Femur (tissue), 1 donor: ENCODE results near the gene NEAT1.
"Not testable (repeated sequence)": the region's sequence is repeated elsewhere in the genome, so short reads cannot be mapped to it uniquely, and the experiment has no call there.

Source experiments
- DNase-seq: peaks from one replicate; pipeline ENCODE4 v3.0.0-alpha.2; 2017

NEAT1 gene

GRCh38 chr11:65454311-65454695 is 31.7 kb downstream of the NEAT1 start:
- DNase-seq = no peak

DNA sequence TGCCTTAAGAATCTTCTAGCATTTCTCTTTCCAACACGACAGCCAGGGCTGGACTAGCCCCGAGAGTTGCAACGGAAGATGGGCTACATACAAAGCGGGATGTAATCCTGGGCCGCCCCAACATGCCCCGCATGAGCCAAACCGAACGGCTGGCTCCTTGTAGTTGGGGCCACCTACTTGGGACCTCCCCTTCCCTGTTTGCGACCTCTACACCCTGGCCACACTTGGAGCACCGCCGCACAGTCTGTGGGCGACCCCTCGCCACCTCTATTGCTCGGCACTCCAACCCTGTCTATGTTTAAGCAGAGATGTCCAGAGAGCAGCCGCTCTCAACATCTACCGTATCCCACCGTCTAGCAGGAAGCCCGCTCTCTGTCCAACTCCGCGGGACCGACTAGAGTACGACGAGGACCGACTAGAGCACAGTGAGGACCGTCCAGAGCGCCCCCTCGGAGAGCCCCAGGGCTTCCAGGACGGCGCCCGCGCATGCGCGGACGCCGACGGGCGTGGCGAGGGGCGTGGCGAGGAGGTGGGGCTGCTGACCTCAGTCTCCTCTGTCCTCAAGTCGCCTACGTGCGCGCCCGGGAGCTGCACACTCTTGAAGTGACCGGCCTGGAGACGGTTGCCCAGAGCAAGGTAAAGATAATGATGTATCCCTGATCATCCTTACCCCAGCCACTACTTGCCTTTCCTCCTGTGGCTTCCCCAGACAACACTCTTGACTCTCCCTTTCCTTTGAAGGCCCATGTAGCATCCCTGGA is 32.3 kb downstream of the NEAT1 start:
- peak; percentile 95 for DNase-seq

- no peak for DNase-seq
Measured at GRCh38 chr11:65456418-65456817, 33.8 kb downstream of the NEAT1 start.

DNA sequence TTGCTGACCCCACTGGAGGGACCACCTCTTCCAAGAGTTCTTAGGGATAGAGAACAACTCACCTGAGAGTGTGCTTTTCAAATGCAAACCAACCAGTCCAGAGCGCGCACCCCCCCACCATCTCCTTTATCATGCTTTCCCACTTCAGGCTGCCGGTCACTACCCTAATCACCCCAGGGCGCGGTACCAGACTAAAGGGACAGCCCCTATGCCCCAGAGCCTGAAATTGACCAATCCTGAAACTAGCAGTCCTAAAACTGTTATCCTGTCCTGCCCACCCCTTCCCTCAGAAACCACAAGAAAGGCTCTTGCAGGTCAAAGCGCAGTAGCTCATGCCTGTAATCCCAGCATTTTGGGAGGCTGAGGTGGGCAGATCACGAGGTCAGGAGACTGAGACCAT is 37.0 kb downstream of the NEAT1 start:
- no peak for DNase-seq

GRCh38 chr11:65465471-65465870 is 42.9 kb downstream of the NEAT1 start:
- not testable (repeated sequence) for DNase-seq

DNA sequence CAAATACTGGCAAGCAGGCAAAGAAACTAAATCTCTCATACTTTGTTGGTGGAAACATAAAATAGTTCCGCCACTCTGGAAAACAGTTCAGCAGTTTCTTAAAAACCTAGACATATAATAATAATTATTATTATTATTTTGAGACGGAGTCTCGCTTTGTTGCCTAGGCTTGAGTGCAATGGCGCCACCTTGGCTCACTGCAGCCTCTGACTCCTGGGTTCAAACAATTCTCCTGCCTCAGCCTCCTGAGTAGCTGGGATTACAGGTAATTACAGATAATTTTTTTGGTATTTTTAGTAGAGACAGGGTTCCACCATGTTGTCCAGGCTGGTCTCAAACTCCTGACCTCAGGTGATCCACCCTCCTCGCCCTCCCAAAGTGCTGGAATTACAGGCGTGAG is 44.7 kb downstream of the NEAT1 start:
- DNase-seq = not testable (repeated sequence)

GRCh38 chr11:65468874-65469333 is 46.3 kb downstream of the NEAT1 start:
- no peak for DNase-seq

GRCh38 chr11:65470433-65471049 is 47.9 kb downstream of the NEAT1 start:
- no peak for DNase-seq

DNA sequence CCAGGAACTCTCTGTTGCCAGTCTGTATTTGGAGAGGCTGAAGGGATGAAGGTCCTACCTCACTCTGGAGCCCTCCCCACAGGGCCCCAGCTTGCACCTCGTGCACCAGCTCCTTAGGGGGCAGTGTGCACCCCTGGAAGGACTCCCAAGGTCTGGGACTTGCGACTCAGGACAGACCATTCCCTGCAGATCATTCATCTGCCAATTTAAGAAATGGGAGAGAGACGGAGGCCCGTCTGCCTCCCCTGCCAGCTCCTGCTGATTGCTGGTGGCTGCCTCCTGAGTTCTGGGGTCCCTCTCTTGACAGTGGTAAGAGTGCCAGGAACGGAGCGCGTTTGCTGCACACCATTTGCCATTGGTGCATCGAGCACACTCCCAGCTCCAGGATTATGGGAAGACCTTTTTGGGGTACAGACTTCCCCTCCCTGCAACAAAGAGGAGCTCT is 48.9 kb downstream of the NEAT1 start:
- DNase-seq = peak; percentile 68

GRCh38 chr11:65472588-65473277 is 50.1 kb downstream of the NEAT1 start:
- not testable (repeated sequence) for DNase-seq

GRCh38 chr11:65473278-65473860 is 50.8 kb downstream of the NEAT1 start:
- DNase-seq = no peak

DNA sequence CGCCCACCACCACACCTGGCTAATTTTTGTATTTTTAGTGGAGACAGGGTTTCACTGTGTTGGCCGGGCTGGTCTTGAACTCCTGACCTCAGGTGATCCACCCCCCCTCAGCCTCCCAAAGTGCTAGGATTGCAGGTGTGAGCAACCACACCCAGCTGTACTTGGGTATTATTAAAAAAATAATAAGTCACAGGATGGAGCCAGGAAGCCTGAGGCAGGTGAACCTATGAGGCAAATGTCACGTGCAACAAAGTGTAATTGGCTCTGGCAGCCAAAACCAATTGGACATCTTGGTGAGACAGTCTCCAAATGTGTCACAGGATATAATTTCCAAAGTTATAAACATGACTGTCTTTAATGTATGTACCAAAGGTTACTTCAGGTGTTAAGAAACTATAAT is 52.3 kb downstream of the NEAT1 start:
- no peak for DNase-seq

GRCh38 chr11:65476632-65477148 is 54.1 kb downstream of the NEAT1 start:
- peak; percentile 56 for DNase-seq

- DNase-seq = peak; percentile 97
Measured at GRCh38 chr11:65477149-65477965, 54.8 kb downstream of the NEAT1 start.

DNA sequence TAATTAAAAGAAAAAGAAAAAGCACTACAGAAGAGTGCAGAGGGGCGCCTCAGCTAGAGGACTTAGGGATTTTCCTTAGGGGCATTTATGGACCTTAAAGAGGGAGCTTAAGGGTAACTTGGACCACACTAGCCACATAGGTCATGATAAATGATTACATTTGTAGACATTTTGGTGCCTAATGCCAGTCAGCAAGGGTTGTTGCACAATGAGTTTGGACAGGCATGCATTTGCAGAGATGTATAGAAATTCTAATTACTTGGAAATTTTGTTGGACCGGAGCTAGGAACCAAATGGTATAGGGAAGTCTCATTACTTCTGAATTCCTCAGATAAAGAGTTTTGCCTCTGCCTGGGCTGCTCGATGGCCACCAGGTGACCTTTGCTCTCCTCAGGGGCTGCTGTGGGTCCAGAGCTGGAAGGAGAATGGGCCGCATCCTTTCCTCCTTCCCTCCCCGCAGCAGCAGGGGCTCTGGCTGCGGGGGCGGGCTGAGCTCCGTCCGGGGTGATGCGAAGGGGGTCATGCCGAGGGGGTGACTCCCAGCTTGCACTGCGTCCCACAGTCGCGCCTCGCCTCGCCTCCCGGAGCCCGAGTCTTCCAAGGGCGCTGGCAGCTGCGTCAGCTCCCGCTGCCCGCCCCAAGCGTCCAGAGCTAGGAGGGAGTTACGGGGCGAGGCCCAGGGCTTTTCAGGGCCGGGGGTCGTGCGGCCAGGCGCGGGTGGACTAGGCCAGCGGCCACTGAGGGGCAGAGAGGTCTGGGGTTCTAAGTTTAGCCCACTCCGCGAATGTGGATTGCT is 56.0 kb downstream of the NEAT1 start:
- DNase-seq = peak; percentile 58

- peak; percentile 74 for DNase-seq
Measured at GRCh38 chr11:65479184-65480145, 56.9 kb downstream of the NEAT1 start.

GRCh38 chr11:65482306-65482850 is 59.8 kb downstream of the NEAT1 start:
- DNase-seq = no peak

GRCh38 chr11:65485920-65486219 is 63.3 kb downstream of the NEAT1 start:
- no peak for DNase-seq

DNA sequence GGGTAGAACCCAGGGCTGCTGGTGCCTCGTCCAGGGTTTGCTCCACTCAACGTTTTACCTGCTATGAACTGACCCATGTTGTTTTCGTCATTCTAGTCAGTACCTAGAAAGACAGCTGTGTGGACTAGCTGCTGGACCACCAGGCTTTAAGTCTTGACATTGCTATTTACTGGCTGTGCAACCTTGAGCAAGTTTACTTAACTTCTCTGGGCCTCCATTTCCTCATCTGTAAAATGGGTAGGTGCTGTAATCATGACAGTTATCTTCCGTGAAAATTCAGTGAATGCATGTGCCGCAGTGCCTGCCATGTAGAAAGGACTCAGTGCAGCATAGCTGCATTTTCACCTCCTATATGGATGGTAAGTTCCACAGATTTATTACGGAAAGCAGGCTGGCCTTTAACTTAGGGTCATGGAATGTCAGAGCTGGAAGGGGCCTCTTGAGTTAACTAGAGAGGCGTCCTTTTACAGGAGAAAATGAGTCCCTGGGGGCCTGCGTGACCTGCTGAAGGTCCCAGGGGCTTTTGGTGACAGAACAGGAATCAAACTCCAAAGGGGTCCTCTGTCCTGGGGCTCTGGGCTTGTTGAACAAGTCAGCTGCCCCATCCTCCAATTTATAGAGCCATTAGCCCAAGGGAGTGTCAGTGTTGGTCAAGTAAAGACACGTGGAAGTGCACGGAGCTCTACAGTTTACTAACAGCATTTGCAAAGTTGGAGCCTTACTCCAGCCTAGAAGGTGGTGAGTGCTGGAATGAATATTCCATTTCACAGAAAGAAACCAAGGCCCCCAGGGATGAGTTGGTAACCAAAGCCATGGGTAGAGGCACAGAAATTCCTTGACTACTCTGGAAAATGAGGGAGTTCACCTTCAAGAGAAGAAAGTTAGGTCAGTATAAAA is 64.2 kb downstream of the NEAT1 start:
- DNase-seq = no peak
